Right ventricle myocardium inferior (tissue), 1 donor: ENCODE data around the gene ZNF804B. TPM values are rescaled to one million over a fixed set of nuclear protein-coding genes. Genes with fewer than 3 reads are reported as not detected.
A peak's percentile ranks its signal among the peaks of the same experiment; 100 is the strongest.

ENCODE experiments used
- ATAC-seq: fragments of 200-7000 bp; cut with Tn5 transposase; one replicate; pipeline ENCODE4 v1.9.1; 2020; ENCODE audit warnings: mild to moderate bottlenecking, moderate library complexity
- DNase-seq: peaks from one replicate; pipeline ENCODE4 v3.0.0; 2021; ENCODE audit errors: missing footprints
- intact Hi-C: fragments of 100-400 bp; cut with DNase I; formaldehyde crosslinking; loops from one replicate; pipeline ENCODE4 v1.11.0; 2022
- total RNA-seq: library from RNA; stranded (reverse); fragmentation: NEBNext Ultra II Directional; extraction: Animal tissue kit (Norgen Biotek cat#: 25700); gene quantifications from one replicate; pipeline ENCODE4 v1.2.1, GENCODE V29; 2021
- donor health status: DM: no; HTN: yes; CAD: no; lungs with severe emphysema.

The ZNF804B gene
- total RNA-seq, 1 donor from 2014 or later: not detected

DNA sequence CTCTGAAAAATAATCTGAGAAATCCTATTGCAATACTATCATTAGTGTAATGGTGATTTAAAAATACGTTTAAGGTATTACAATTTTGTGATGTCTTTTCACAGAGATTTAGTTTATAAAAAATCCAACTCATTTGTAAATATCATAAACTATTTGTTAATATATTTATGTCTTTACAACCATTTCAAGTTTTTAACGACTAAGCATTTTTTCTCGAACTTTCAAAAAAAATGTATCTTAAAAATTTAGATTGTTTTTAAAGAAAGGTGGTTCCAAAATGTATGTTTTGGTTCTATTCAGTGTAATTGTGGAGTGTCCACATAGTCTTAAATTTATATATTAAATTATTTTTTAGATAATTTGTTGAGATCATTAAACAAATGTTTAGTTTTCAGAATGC lies 170.2 kb downstream of the ZNF804B start:
- intact Hi-C loops: no loop called here
- DNase-seq (no peak), ATAC-seq (no peak)

DNA sequence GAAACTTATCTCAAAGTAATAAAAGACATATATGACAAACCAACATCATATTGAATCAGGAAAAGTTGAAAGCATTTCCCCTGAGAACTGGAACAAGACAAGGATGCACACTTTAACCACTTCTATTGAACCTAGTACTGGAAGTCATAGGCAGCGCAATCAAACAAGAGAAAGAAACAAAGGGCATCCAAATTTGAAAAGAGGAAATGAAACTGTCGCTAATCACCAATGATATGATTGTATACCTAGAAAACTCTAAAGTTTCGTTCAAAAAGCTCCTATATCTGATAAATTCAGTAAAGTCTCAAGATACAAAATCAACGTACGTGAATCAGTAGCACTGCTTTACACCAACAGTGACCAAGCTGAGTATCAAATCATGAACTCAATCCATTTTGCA lies 173.8 kb downstream of the ZNF804B start:
- intact Hi-C loops: no loop called here
- no peak for ATAC-seq
- DNase-seq: no peak

DNA sequence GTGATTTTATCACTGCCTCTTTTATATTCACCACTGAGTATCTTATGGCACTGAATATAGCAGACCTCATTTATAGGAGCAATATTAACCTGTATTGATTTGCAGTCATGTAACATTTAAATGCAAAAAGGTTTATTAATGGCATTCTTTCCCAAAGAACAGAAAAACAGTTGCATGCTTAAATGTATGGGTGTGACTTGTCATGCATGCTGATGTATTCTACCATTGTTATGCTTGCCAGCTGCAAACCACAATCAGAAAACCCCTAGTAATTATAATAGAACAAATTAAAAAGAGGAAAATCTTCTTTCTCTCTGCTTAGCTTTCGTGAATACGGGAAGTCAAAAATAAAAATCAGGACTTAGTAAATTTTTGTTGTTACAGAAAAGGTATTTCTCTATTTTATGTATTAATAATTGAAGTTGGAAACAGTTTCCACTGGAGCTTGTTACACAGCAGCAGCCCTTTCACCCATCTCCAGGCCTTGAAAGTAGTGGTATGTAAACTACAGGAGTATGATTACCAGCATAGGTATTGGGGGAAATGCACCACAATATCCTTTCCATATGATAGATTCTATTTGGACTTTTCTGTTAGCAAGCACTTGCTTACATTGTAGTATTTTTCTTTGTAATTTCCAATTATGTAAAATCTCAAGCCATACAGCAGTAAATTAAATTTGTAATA lies 183.5 kb downstream of the ZNF804B start:
- DNase-seq (no peak), ATAC-seq (no peak)
- intact Hi-C loops: no loop called here

DNA sequence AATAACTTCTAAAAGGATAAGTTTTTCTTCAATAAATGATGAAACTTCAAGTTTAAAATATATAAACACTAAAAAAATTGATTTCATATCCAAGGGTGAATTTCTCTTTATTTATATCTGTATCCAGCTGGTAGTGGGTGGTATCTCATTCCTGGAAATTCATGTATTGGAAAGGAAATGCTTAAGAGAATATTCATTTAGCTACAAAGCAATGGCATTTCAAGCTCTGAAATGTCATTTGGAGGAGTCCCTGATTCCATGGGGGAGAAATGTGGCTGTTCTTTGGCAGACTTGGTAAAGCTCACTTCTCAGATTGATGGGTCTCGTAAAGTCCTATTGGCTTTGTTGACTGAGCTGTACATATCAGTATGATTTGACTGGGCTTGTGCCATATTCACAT lies 192.3 kb downstream of the ZNF804B start:
- DNase-seq: no peak
- intact Hi-C loops: no loop called here
- ATAC-seq: no peak

DNA sequence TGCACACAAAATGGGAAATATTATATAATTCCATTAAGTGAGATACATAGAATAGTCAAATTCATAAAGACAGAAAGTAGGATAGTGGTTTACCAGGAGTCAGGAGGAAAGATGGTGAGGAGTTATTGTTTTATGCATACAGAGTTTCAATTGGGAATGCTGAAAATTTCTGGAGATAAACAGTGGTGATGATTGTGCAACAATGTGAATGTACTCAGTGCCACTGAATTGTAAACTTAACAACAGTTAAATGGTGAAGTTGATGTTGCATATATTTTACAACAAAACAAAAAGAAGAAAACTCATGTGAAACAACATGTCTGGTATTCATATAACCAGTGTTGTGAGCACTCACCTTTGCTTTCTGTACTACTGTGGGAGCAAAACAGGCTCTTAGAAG lies 204.9 kb downstream of the ZNF804B start:
- intact Hi-C loops: no loop called here
- ATAC-seq (no peak), DNase-seq (no peak)

DNA sequence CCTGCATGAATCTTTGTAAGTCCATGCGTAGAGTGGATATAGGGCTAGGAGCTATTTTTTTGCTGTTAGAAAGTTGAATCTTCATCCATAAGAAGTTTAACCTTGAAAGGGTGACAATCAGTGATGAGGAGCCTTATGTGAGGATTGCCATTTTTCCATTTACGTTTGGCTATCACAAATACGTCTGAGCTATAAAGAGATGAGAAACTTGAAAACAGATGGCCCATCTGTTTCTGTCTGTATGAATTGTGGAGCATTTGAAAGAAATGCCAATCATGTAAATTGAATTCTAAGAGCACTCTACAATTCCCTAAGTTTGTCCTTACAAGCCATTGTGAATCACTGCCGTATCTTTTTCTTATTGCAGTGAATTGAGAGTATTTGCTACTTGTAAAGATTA lies 205.9 kb downstream of the ZNF804B start:
- intact Hi-C loops: no loop called here
- ATAC-seq (no peak), DNase-seq (no peak)

DNA sequence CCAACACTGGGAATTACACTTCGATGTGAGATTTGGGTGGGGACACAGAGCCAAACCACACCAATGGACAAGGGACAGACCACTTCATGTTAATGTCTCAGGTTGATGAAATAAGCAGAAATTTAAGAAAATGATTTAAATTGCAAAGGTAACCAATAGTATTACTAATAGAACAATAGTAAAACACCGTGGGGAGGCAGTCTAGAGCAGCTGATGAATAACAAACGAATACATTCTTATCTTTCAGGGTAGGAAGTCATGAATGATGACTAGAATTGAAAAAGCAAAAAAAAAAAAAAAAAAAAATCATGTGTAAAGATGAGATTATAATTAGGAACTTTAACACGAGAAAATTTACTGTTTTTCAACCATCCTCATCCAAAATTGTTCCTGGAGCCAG lies 207.9 kb downstream of the ZNF804B start:
- intact Hi-C loops: no loop called here
- ATAC-seq (no peak), DNase-seq (no peak)

DNA sequence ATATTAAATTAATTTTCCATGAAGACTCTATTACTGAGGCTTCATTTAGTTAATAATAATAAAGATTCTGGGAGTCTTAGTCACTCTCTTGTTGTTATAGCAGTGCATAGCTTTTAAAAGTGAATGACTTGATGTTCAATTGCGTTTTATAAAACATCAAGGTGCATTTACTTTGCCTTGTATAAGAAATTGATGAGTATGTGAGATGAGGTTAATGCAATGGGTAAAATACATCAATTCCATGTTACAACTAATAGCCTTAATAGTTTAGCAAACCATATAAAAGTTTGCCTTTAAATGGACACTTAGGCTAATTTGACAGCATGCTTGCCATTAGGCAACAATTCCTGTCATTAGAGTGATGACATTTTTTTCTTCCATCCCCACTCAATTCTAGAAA lies 209.7 kb downstream of the ZNF804B start:
- no peak for DNase-seq
- intact Hi-C loops: no loop called here
- no peak for ATAC-seq

DNA sequence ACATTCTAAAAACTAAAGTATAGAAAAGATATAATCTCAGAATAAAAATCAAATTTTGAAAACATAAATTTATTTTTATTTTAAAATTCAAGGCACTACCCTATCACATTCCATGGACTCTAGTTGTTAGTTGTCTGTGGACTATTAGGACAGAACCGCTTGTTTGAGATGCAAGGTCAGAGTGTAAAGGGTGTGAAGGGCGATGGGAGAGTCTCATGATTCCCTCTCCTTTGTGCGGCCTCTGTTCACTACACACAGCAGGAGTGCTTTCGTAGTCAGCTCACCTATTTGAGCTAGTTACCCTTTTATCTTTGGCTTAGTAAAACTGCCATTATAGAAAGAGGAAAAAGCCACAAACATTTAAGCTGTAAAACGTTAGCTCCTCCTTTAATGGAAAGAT lies 225.8 kb downstream of the ZNF804B start:
- ATAC-seq (no peak), DNase-seq (no peak)
- intact Hi-C loops: no loop called here

DNA sequence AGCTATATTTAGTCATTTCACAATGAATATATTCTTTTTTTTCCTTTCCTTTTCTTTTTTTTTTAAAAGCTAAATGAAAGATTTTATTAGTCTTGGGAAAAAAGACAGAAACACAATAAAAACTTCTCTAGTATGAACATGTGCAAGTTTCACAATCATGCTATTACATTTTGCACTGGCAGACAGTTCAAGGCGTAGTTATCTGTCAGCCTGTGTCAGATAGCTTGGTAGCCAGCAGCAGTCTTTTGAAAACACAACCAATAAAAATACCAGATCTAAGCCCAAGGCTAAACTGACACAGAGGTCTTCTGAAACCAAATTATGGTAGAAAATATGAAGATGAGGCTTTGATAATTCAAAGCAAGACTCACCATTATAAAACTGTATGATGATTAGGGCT lies 241.8 kb downstream of the ZNF804B start:
- ATAC-seq: peak; percentile 57
- intact Hi-C loops: no loop called here
- DNase-seq: no peak

DNA sequence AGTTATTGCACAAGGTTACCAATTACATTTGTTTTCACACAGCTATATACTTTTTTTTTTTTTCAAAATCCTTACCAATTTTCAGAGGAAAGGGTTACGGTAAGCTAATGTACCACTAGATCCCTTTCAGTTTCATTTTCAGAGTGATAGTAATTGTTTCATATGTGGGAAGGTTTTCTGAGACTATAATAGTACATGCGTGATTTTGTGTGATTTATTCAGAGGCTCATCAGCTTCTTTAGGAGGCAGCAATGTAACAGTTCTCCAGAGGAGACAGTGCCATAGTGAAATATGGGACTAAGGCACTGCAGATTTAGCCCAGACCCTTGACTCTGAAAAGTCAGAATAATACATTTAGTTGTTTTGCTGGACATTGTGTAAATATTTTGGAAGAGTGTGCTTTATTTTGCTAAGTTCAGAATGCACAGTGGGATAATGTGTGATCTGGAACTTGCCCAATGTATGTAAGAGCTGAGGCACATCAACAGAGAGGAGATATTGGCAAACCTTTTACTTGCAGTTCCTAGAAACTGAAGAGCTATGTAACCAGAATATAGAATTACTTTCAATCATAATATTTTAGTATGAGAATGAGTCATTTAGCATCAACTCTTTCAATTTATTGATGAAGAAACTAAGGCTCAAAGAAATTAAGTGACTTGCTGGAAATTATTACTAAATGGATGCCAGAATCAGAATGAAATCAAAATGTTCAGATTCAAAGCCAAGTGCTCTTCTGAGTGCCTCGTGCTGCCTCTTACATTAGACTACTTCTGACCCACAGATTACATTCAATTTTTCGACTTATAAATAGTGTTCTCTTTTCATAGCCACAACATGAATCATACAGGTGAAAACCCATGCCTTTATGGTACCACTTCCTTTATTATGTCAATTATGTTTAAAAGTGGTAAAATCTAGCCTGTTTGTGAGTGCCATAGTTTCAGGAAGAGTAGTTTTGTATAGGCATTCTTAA lies 243.8 kb downstream of the ZNF804B start:
- intact Hi-C loops: no loop called here
- no peak for DNase-seq
- ATAC-seq: no peak

DNA sequence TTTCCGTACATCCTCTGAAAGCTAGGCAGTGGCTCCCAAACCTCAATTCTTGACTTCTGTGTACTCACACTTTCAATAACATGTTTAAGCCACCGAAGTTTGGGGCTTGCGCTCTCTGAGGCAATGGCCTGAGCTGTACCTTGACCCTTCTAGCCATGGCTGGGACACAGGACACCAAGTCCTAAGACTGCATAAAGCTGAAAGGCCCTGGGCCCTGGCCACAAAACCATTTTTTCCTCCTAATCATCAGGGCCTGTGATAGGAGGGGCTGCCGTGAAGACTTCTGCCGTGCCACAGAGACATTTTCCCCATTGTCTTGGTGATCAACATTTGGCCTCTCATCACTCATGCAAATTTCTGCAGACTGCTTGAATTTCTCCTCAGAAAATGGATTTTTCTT lies 252.5 kb downstream of the ZNF804B start:
- intact Hi-C loops: no loop called here
- no peak for ATAC-seq
- DNase-seq: peak; percentile 39

DNA sequence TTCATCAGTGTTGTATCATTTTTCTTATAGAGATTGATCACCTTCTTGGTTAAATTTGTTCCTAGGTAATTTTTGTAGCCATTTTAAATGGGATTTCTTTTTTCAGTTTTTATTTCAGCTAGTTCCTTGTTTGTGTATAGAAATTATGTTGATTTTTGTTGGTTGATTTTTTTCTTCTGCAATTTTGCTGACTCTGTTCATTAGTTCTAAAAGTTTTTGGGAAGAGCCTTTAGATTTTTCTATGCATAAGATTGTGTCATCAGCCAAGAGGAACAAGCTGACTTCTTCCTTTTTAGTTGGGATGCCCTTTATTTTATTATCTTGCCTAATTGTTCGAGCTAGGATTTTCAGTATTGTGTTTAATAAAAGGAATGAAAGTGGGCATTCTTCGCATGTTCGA lies 258.2 kb downstream of the ZNF804B start:
- DNase-seq (no peak), ATAC-seq (no peak)
- intact Hi-C loops: no loop called here

DNA sequence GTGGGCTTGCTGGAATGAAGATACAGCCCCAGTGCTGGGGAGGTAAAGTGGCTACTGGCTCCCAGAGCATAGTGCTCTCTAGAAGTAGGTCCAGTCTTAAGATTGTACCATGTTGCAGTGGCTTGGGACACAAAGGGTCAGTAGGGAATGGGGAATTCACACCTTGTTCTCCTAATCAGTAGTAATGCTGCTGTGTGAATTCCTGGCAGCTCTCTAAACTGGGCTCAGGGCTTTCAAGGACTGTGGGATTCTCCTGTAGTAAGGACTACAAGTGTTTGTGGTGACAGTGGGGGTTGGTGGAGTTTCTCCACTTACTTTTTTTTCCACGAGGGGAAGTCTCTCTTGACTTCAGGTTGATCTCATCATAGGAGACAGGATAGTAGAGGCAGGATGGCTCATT lies 262.2 kb downstream of the ZNF804B start:
- intact Hi-C loops: no loop called here

DNA sequence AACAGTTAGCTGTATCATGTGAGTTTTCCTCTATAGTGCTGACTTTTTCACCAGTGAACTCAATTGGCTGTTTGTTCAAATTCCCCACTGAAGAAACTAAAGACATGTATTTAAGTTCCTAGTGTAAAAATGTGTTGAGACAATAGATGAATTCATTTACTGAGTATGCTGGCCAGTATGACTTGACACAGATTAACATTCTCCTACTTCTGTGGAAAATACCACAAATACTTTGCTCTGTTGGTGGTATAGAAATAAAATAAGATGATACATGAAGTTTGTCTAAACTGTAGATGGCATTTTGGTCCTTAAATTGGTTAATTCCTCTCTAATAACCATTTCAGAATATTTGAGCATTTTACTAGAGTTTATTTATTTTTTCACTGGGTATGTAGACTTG lies 263.7 kb downstream of the ZNF804B start:
- ATAC-seq (no peak), DNase-seq (no peak)
- intact Hi-C loops: no loop called here

More for the DNA sequence above, 262.2 kb downstream of the ZNF804B start:
- ATAC-seq (no peak), DNase-seq (no peak)

DNA sequence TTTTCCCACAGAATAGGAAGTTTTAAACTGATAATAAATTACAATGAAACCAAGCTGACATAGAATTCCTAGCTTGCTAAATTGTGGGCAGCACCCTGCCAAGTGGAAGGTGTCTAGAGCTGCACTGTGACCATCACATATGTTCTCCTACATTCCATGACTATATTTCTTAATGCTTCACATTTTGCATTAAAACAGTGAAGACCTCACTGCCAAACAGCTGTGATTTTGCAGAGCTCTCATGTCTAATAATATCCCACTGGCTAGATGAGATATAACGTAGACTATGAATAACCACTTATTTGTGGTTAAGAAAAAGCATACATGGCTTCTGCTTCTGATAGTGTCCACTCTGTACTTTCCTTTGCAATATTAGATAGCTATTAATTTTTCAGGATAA lies 264.4 kb downstream of the ZNF804B start:
- intact Hi-C loops: no loop called here
- no peak for ATAC-seq
- no peak for DNase-seq

DNA sequence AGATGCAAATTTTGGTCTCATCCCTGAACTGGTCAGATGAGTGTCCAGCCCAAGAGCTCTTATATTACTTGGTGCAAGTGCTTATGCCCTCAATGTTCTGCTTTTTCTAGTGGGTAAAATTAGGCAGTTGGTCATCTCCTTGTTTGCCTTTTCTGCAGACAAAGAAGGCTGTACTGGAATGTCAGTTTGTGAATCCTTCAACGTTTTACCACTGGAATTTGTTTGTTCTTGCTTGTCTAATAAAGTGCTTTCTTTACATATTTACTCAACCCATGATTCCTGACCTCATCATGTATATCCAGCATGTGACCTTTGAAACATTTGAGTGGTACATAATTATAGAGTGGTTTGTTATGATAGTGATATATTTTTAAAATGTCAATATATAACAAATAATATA lies 268.3 kb downstream of the ZNF804B start:
- intact Hi-C loops: no loop called here
- DNase-seq (no peak), ATAC-seq (no peak)

DNA sequence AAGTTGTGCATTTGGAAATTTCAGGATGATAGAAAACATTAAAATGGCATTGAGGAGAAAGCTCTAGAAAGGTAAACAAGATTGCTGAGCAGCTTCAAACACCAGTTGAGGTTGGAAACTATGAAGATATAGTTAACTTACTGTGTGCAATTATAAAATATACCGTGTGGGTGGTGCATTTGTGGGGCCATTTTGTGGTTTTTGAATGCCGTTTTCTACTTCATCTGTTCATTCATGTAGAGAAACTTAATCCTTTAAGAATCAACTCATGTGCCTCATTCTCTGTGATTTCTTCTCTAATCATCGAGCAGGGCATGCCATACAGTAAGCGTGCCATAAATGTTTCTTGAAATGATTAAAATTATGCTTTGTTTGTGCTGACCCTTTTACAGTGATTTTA lies 268.8 kb downstream of the ZNF804B start:
- intact Hi-C loops: no loop called here
- ATAC-seq: no peak
- no peak for DNase-seq

DNA sequence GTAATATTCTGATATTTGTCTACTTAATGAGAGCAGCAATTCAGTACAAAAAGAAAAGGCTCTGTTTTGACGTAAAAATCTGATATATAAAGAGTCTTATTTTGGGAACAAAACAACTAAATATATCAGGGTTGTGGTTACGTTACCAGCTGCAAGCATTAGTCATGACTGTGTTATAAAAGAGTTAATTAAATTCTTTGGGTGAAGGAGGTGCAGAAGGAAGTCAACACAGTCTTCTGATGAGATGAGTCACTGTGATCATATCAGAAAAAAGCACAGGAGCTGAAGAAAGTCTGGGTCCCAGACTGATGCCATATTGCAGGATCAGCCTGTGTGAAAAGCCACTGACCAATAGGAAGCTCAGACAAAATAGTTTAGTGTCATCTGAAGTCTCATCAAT lies 270.4 kb downstream of the ZNF804B start:
- DNase-seq (no peak), ATAC-seq (no peak)
- intact Hi-C loops: no loop called here

DNA sequence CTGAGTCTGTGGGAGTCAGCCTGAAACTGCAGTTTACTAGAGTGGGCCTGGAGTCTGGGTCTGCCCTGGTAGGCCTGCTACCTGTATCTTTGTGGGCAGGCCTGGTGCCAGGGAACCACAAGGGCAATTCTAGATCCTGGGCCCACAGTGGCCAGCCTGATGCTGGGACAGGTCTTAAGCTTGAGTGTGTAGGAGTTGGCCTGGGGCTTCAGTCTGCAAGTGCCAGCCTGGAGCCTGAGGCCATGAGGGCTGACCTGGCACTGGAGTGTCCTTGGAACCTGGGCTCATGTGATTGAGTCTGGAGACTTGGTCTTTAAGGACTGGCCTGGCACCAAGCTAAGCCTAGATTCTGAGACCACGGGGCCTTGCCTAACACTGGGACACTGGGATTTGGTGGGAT lies 281.7 kb downstream of the ZNF804B start:
- intact Hi-C loops: no loop called here
- DNase-seq (no peak), ATAC-seq (no peak)
